Kidney (tissue), 14 donors: Measurements from ENCODE around the gene GSG1L. TPM values are rescaled to one million over a fixed set of nuclear protein-coding genes. Genes with fewer than 3 reads are reported as not detected.
"Not testable (repeated sequence)": the region's sequence is repeated elsewhere in the genome, so short reads cannot be mapped to it uniquely, and the experiment has no call there.

Source experiments
- DNase-seq, 5 donors: peaks; one replicate each; pipeline ENCODE4 v3.0.0-alpha.2; 2013 to 2020
- FAIRE-seq: peaks from 2 replicates; lab custom pipeline; 2012; peaks lifted over from hg19 to GRCh38; lab: Jason Lieb, UNC
- H3K27ac ChIP-seq, 2 donors: one replicate each; pipeline ENCODE4 v1.7.0; 2013; ENCODE audit warnings: low read depth in 2 of 2, low read length in 2 of 2, inconsistent platforms in 1 of 2
- H3K27me3 ChIP-seq: one replicate; pipeline ENCODE4 v1.7.1; 2013; ENCODE audit warnings: low read length, inconsistent platforms; ENCODE audit not compliant: control insufficient read depth, insufficient read depth
- H3K36me3 ChIP-seq, 3 donors: one replicate each; pipeline versions ENCODE4 v1.7.0 to v1.7.1; 2013; ENCODE audit warnings: low read length in 3 of 3, control low read depth in 1 of 3, inconsistent platforms in 1 of 3; ENCODE audit not compliant: insufficient read depth in 3 of 3, control insufficient read depth in 2 of 3
- H3K4me1 ChIP-seq, 3 donors: one replicate each; pipeline versions ENCODE4 v1.7.0 to v1.7.1; 2013; ENCODE audit warnings: low read length in 3 of 3, inconsistent platforms in 1 of 3, low read depth in 1 of 3; ENCODE audit not compliant: control insufficient read depth in 2 of 3, insufficient read depth in 2 of 3
- H3K4me3 ChIP-seq, 3 donors: one replicate each; pipeline versions ENCODE4 v1.7.0 to v1.8.1; 2013; ENCODE audit warnings: low read length in 3 of 3, control low read depth in 1 of 3, inconsistent platforms in 1 of 3
- H3K9ac ChIP-seq, 3 donors: one replicate each; pipeline versions ENCODE4 v1.7.0 to v1.7.1; 2013; ENCODE audit warnings: low read length in 3 of 3, control low read depth in 1 of 3, inconsistent platforms in 1 of 3
- H3K9me3 ChIP-seq, 3 donors: one replicate each; pipeline versions ENCODE4 v1.7.0 to v1.7.1; 2013; ENCODE audit warnings: low read length in 3 of 3, control low read depth in 1 of 3, inconsistent platforms in 1 of 3; ENCODE audit not compliant: control insufficient read depth in 2 of 3, insufficient read depth in 1 of 3
- intact Hi-C: fragments of 100-400 bp; cut with DNase I; formaldehyde crosslinking; loops from one replicate; pipeline ENCODE4 v1.11.1; 2022
- polyA plus RNA-seq: library from polyadenylated mRNA; stranded (reverse); fragments of 350-450 nt; fragmentation: Illumina TruSeq; extraction: RNeasy Lipid Tissue Mini Kit (QIAGEN cat#74804); gene quantifications from one replicate; pipeline ENCODE4 v1.2.3, GENCODE V29; 2014; ENCODE audit warnings: low read depth, low replicate concordance; ENCODE audit not compliant: insufficient read depth
- total RNA-seq: library from RNA; stranded (reverse); fragmentation: NEBNext Ultra II Directional; extraction: Animal tissue kit (Norgen Biotek cat#: 25700); gene quantifications from one replicate; pipeline ENCODE4 v1.2.1, GENCODE V29; 2021
- TF ChIP-seq, protein P1 (sequence below): IDR thresholded peaks from 3 replicates; pipeline ENCODE4 v1.5.1; 2012; ENCODE audit warnings: mild to moderate bottlenecking, moderate library complexity, borderline replicate concordance; ENCODE audit not compliant: insufficient read depth; ENCODE audit errors: extremely low read depth
- donor health status: control.
- donor health status: control.
- donor health status: control.
- donor health status: control.
- donor health status: control.
- donor health status: DM: yes; HTN: yes; CAD: no.
- donor health status: Normal renal cell carcinoma (clear cell type).

The GSG1L gene
- total and polyA plus RNA-seq, 2 donors from 2014 or later = not detected

DNA sequence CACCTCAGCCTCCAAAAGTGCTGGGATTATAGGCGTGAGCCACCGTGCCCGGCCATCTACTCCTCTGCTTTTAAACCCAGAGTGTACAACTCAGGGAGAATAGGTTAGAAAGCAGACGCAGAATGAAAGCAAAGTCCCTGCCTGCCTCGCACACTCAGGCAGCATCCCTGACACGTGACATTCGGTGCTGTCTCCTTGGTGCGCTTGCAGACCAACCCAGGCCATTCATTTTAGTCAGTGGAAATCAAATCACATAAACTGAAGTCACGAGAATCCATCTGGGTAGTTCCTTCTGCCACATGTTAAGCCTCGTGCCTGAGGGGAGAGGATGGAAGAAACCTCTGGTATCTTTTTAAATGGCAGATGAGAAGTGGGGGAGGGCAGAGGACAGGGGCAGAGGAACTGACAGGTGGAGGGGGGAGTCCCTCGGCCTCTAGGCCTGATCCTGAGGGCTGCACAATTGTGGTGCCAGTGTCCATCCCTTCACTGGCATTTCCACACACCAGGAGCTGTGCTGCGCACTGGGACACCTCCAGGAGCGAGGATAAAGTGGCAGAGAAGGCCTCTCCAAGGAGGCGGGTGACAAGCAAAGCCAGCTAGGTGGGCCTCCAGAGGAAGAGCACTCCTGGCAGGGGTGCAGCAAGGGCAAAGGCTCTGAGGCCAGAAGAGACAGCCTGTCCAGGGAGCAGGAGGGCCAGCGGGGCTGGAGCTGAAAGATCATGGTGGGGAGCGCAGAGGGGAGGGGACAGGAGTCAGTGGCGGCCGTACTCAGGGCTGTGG is 317.2 kb downstream of the GSG1L start:
- DNase-seq = peak in 1 of 5 donors; percentile 46
- no peak overlapping the region for H3K4me3 ChIP-seq
- TF ChIP-seq, protein P1, sequence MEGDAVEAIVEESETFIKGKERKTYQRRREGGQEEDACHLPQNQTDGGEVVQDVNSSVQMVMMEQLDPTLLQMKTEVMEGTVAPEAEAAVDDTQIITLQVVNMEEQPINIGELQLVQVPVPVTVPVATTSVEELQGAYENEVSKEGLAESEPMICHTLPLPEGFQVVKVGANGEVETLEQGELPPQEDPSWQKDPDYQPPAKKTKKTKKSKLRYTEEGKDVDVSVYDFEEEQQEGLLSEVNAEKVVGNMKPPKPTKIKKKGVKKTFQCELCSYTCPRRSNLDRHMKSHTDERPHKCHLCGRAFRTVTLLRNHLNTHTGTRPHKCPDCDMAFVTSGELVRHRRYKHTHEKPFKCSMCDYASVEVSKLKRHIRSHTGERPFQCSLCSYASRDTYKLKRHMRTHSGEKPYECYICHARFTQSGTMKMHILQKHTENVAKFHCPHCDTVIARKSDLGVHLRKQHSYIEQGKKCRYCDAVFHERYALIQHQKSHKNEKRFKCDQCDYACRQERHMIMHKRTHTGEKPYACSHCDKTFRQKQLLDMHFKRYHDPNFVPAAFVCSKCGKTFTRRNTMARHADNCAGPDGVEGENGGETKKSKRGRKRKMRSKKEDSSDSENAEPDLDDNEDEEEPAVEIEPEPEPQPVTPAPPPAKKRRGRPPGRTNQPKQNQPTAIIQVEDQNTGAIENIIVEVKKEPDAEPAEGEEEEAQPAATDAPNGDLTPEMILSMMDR = no peak
- no peak for FAIRE-seq
- H3K27me3 ChIP-seq = no peaks in the 10 kb centered on the region
- H3K27ac ChIP-seq = no peak overlapping the region
- peaks cover 0 to 1% (median 0%) of the 10 kb centered on the region in 3 donors for H3K36me3 ChIP-seq
- H3K9me3 ChIP-seq = no peaks in the 10 kb centered on the region
- peaks cover 0 to 2% (median 0%) of the 10 kb centered on the region in 3 donors for H3K4me1 ChIP-seq
- intact Hi-C loops = no loop called here
- no peak overlapping the region for H3K9ac ChIP-seq

DNA sequence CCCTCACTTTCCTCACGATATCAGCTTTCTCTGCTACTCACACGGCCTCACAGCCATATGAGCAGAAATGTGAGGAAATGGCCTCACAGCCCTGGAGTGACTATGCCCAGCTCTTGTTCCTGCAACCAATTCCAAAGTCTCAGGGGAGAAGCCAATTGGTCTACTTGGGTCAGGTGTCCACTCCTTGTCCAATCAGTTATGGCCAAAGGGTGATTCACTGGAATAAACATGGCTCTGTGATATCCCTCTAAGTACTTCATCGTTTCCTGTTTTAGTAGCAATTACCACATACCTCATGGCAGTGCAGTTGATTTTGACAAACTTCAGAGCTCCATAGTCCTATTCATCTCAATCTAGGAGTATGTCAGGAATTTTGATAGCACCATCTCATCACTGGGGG is 318.2 kb downstream of the GSG1L start:
- no peak overlapping the region for H3K9ac ChIP-seq
- H3K4me3 ChIP-seq = no peak overlapping the region
- intact Hi-C loops = no loop called here
- H3K36me3 ChIP-seq = peaks cover 0 to 5% (median 0%) of the 10 kb centered on the region in 3 donors
- DNase-seq (peak in 1 of 5 donors; percentile 18), FAIRE-seq (no peak)
- peaks cover 0 to 2% (median 0%) of the 10 kb centered on the region in 3 donors for H3K4me1 ChIP-seq
- H3K27ac ChIP-seq = no peak overlapping the region
- H3K9me3 ChIP-seq = no peaks in the 10 kb centered on the region
- TF ChIP-seq, protein P1 = no peak
- no peaks in the 10 kb centered on the region for H3K27me3 ChIP-seq

DNA sequence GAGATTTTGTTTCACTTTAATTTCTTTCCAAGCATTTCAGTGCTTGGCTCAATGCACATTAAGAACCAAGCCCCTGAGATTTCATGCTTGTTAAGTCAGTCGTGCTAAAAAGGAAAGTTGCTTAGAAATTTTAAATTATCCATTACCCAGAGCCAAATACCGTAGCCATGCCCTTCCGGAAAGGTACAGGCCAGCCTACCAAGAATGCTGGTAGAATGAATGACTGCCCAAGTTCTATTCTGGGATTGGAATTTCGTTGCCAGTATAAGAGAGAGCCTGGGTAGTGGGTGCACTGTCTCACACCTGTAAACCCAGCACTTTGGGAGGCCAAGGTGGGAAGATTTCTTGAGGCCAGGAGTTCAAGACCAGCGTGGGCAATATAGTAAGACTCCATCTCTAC is 319.6 kb downstream of the GSG1L start:
- Histone ChIP-seq H3K9me3 (no peaks in the 10 kb centered on the region), H3K4me1 (no peaks in the 10 kb centered on the region), H3K27me3 (no peaks in the 10 kb centered on the region), H3K4me3 (no peak overlapping the region), H3K36me3 (peaks cover 0 to 5% (median 3%) of the 10 kb centered on the region in 3 donors), H3K27ac (no peak overlapping the region), H3K9ac (no peak overlapping the region)
- TF ChIP-seq, protein P1 = no peak
- intact Hi-C loops = no loop called here
- FAIRE-seq (no peak), DNase-seq (peak in 2 of 5 donors; percentile 29 to 31)

DNA sequence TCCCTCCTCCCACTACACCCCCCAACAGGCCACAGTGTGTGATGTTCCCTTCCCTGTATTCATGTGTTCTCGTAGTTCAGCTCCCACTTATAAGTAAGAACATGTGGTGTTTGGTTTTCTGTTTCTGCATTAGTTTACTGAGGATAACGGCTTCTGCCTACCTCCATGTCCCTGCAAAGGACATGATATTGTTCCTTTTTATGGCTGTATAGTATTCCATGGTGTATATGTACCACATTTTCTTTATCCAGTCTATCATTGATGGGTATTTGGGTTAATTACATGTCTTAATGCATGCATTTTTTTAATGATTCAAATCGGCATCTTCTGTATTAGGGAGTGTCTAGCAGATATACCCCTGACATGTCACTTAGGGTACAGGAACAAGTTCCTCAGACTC is 320.5 kb downstream of the GSG1L start:
- H3K36me3 ChIP-seq = not testable (repeated sequence)

More for the DNA sequence above, 320.5 kb downstream of the GSG1L start:
- H3K9me3 ChIP-seq, H3K4me1 ChIP-seq, DNase-seq, FAIRE-seq, H3K27ac ChIP-seq, H3K27me3 ChIP-seq, H3K9ac ChIP-seq, intact Hi-C loops, H3K4me3 ChIP-seq: not testable (repeated sequence)
